Measurements from ENCODE around the gene POLR3B.

GRCh38 chr12:106387848-106388377 is 30.4 kb downstream of the POLR3B start:
- TF ChIP-seq CTCF (conservative IDR thresholded peaks at IDR 0.05 in 1 of 2, IDR thresholded peaks at IDR 0.05 in 1 of 2; ENCODE audit: extremely low read depth in 1 of 2, insufficient read depth in 1 of 2, low read depth in 1 of 2, low read length in 2 of 2): no peak
- no peak for TF ChIP-seq EZH2 (IDR thresholded peaks at IDR 0.05; ENCODE audit: borderline replicate concordance, low read length)

Measured in mammary epithelial cell (primary cell).